Panc1 (cell line): ENCODE results near the gene RILPL1. TPM values are rescaled to one million over a fixed set of nuclear protein-coding genes. Genes with fewer than 3 reads are reported as not detected.
"Not testable (repeated sequence)": the region's sequence is repeated elsewhere in the genome, so short reads cannot be mapped to it uniquely, and the experiment has no call there.

ENCODE experiments used
- ATAC-seq: fragments of 200-7000 bp; cut with Tn5 transposase; 2 replicates; pipeline ENCODE4 v1.9.1; 2020; ENCODE audit warnings: mild to moderate bottlenecking, moderate library complexity
- BruUV-seq: library from RNA; stranded (reverse); fragments of 400-500 nt; replicated peaks from 2 replicates; lab custom pipeline; 2021; lab: Mats Ljungman, UMichigan
- CTCF ChIA-PET: fragments of 300-600 bp; sonication (Branson Sonifier 250); formaldehyde crosslinking; loops from one replicate; lab custom pipeline; 2022; ENCODE audit warnings: antibody characterized with exemption; lab: Charles Lee
- POLR2A ChIA-PET: fragments of 300-600 bp; sonication (Branson Sonifier 250); formaldehyde crosslinking; loops from one replicate; lab custom pipeline; 2022; ENCODE audit warnings: antibody characterized with exemption; lab: Charles Lee
- DNase-seq: peaks from one replicate; pipeline ENCODE4 v3.0.0-alpha.2; 2010; ENCODE audit warnings: low read depth, low spot score
- H3K27ac ChIP-seq: 2 replicates; pipeline ENCODE4 v1.5.1; 2011; ENCODE audit warnings: mild to moderate bottlenecking, low read length, inconsistent platforms
- H3K27me3 ChIP-seq: fragments of 200-500 bp; sonication (Bioruptor generic); 2 replicates; pipeline ENCODE4 v1.6.0; 2014; ENCODE audit warnings: low read length, inconsistent platforms; ENCODE audit not compliant: control insufficient read depth, insufficient read depth
- H3K36me3 ChIP-seq: fragments of 200-500 bp; sonication (Bioruptor generic); 2 replicates; pipeline ENCODE4 v1.5.1; 2014; ENCODE audit warnings: inconsistent platforms, mild to moderate bottlenecking, low read length, moderate library complexity; ENCODE audit not compliant: control insufficient read depth, insufficient read depth
- H3K4me1 ChIP-seq: 2 replicates; pipeline ENCODE4 v1.5.1; 2011; ENCODE audit warnings: inconsistent platforms, mild to moderate bottlenecking, low read length, moderate library complexity; ENCODE audit not compliant: control insufficient read depth, insufficient read depth
- H3K4me3 ChIP-seq, 2 experiments: 2 replicates each; pipeline ENCODE4 v1.5.1; 2011 to 2012; ENCODE audit warnings: low read depth in 2 of 2, low read length in 2 of 2, mild to moderate bottlenecking in 2 of 2, inconsistent platforms in 1 of 2, moderate library complexity in 1 of 2
- H3K9me3 ChIP-seq: fragments of 200-500 bp; sonication (Bioruptor generic); 2 replicates; pipeline ENCODE4 v1.5.1; 2014; ENCODE audit warnings: low read depth, mild to moderate bottlenecking, inconsistent platforms, low read length, moderate library complexity; ENCODE audit not compliant: control insufficient read depth, insufficient read depth
- CTCF ChIP-seq: fragments of 450-650 bp; IDR thresholded peaks from 2 replicates; pipeline ENCODE4 v1.5.1; 2017; ENCODE audit warnings: mild to moderate bottlenecking
- POLR2AphosphoS5 ChIP-seq: IDR thresholded peaks from 2 replicates; pipeline ENCODE4 v1.6.1; 2012; ENCODE audit warnings: mild to moderate bottlenecking, low read depth, low read length, moderate library complexity
- REST ChIP-seq, 2 experiments: IDR thresholded peaks; 2 replicates each; pipeline ENCODE4 v1.6.1; 2011 to 2012; ENCODE audit warnings: low read depth in 2 of 2, control low read depth in 1 of 2, low read length in 1 of 2, mild to moderate bottlenecking in 1 of 2, moderate library complexity in 1 of 2; ENCODE audit not compliant: insufficient read depth in 1 of 2
- SIN3A ChIP-seq: IDR thresholded peaks from 2 replicates; pipeline ENCODE4 v1.6.1; 2012; ENCODE audit warnings: low read depth, mild to moderate bottlenecking, low read length, moderate library complexity, borderline replicate concordance; ENCODE audit not compliant: insufficient read depth
- TCF7L2 ChIP-seq: IDR thresholded peaks from 2 replicates; pipeline ENCODE4 v1.6.1; 2011; ENCODE audit warnings: mild to moderate bottlenecking, low read depth, low read length, inconsistent platforms
- in situ Hi-C: cut with HindIII; loops from 2 replicates; pipeline ENCODE4 v1.10.0; 2016; ENCODE audit warnings: low sequenced_read_pairs, low pct_unique_long_range_greater_than_20kb
- intact Hi-C: fragments of 100-400 bp; cut with micrococcal nuclease; formaldehyde crosslinking; loops from one replicate; pipeline ENCODE4 v1.10.0; 2022; ENCODE audit not compliant: unreplicated experiment
- total RNA-seq: library from RNA; stranded (reverse); gene quantifications from one replicate; pipeline ENCODE4 v1.2.1, GENCODE V29; 2021; ENCODE audit not compliant: unreplicated experiment

RILPL1 gene
- total RNA-seq, 1 experiment from 2014 or later: 16.2 TPM

GRCh38 chr12:123516216-123516780, 17.2 kb downstream of the RILPL1 start:
- Histone ChIP-seq H3K4me3 (no peak overlapping the region), H3K27me3 (no peaks in the 10 kb centered on the region), H3K4me1 (peaks cover 4% of the 10 kb centered on the region; the same call in 1 of the 2 replicates), H3K9me3 (no peaks in the 10 kb centered on the region), H3K27ac (no peak overlapping the region), H3K36me3 (peaks cover 3% of the 10 kb centered on the region)
- ATAC-seq: no peak
- no peak for DNase-seq
- TF ChIP-seq REST (IDR thresholded peaks at IDR 0.05; ENCODE audit: insufficient read depth in 1 of 2, low read depth in 2 of 2, low read length in 1 of 2) (no peak), CTCF (no peak), SIN3A (no peak), TCF7L2 (no peak), POLR2AphosphoS5 (no peak)
- ChIA-PET CTCF (no interaction called here), POLR2A (no interaction called here)
- no TSS peak for BruUV-seq
- intact Hi-C loops (no loop called here), in situ Hi-C loops (no loop called here)

GRCh38 chr12:123514582-123515221, 18.8 kb downstream of the RILPL1 start:
- intact Hi-C loops, CTCF ChIA-PET, in situ Hi-C loops, H3K27ac ChIP-seq, BruUV-seq, H3K9me3 ChIP-seq, POLR2A ChIA-PET, H3K4me3 ChIP-seq, DNase-seq, ATAC-seq, H3K27me3 ChIP-seq, H3K4me1 ChIP-seq, H3K36me3 ChIP-seq: not testable (repeated sequence)

- Histone ChIP-seq H3K4me3 (no peak overlapping the region), H3K36me3 (no peaks in the 10 kb centered on the region; the same call in 1 of the 2 replicates), H3K9me3 (no peaks in the 10 kb centered on the region), H3K27ac (no peak overlapping the region), H3K4me1 (no peaks in the 10 kb centered on the region), H3K27me3 (no peaks in the 10 kb centered on the region)
- POLR2A ChIA-PET: no interaction called here
- DNase-seq (no peak), ATAC-seq (peak; percentile 33; the same call in 1 of the 2 replicates)
- CTCF ChIA-PET: no interaction called here
- TF ChIP-seq TCF7L2: no peak
- TF ChIP-seq CTCF: no peak
- no peak for TF ChIP-seq REST (IDR thresholded peaks at IDR 0.05; ENCODE audit: insufficient read depth in 1 of 2, low read depth in 2 of 2, low read length in 1 of 2)
- no peak for TF ChIP-seq POLR2AphosphoS5
- TF ChIP-seq SIN3A: no peak
- no TSS peak for BruUV-seq
- intact Hi-C loops (no loop called here), in situ Hi-C loops (no loop called here)
Observed at GRCh38 chr12:123513805-123514204, 19.7 kb downstream of the RILPL1 start.
